NCI-H1092 treated with DMSO at 0.1 percent for 48 hours (cell line): ENCODE results near the gene PPP3R1.

Experiments used
- DNase-seq: peaks from one replicate; lab custom pipeline; 2025; lab: John Stamatoyannopoulos, UW

Gene PPP3R1

DNA sequence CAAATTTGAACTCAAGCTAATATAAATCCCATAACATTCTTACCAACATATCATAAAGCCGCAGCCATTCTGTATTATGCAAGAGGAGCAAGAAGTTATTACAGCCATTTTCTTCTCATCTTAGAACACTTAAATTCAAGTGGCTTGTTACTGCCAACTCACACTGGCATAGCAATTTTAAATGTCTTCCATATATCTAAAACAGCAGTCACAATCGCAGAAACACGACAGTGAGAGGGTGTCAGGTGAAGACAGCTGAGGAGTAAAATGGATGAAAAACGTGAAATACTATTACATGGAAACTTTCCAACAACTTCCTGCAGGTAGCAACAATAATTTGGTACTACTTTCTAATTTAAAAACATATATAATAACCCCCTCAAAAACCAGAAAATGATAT, 17.9 kb downstream of the PPP3R1 start:
- DNase-seq = no peak

DNA sequence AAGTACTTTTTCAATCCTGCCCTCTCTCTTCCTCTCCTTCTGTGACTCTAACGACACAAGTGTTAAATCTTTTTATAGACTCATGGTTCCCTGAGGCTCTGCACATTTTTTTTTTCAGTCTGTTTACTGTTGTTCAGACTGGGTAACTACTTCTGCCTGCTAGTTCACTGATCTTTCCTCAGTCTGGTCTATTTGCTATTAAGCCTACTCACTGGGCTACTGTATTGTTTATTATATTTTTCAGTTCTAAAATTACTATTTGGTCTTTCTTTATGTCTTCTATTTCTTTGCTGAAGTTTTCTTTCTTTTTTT, 21.3 kb downstream of the PPP3R1 start:
- DNase-seq = no peak

DNA sequence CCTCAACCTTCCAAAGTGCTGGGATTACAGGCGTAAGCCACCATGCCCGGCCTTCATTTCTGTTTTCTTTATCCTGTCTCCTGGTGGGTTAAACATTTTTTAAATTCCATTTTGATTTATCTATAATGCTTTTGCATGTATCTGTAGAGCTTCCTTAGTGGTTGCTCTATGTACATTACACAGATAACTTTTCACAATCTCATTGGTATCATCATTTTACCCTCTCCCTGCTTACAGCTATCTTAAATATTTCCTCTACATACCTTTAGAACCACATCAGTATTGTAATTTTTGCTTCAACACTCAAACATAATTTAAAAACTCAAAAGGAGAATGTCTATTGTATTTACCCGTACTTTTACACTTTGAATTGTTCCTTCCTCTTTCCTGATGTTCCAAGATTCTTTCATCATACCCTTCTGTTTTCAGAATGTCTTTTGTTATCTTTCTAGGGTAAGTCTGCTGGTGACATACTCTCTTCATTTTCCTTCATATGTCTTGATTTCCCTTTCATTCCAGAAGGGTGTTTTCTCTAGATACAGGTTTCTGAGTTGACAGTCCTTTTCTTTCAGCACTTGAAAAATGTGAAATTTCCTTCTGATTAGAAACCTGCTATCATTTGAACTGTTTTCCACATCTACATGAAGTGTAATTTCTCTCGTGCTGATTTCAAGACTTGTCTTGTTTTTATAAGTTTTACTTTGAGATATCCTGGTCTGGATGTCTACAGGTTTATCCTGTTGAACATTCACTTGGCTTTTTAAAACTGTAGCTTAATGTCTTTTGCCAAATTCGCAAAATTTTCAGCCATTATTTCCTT, 21.9 kb downstream of the PPP3R1 start:
- DNase-seq = no peak

DNA sequence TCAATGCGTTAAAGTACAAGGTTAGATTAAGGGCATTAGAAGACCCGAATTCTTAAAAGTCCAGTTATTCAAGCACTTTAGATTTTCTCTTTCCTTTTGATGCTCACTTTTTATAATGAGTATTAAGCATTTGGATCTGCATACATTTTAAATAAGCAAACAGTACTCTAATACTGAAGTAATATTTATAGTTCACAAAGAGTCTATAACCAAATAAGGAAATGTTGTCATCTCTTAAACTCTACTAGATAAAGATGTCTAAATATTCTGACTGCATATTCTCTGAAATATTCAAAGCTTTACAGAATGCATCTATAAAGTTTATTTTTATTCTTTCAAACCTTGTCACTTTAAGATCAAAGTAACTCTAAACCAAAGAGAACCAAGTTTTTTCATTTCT, 25.5 kb downstream of the PPP3R1 start:
- no peak for DNase-seq

DNA sequence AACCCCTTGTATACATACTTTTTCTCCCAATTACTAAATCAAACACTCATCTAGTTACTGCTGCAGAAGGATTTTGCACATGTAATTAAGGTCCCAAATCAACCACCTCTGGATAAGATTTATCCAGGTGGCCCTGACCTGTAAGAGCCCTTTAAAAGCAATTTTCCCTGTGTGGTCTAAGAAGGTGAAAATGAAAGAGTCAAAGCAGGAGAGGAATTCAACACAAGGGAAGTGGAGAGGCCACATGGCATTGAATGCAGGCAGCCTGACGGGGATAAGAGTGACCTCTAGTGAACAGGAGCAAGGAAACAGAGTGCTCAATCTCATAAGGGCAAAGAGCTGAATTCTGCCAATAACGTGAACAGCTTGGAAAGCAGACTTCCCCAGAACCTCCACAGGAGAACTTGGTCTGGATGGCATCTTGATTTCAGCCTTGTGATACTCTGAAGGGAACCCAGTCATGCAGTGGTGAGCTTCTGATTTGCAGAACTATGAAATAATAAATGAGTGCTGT, 27.2 kb downstream of the PPP3R1 start:
- DNase-seq = no peak

DNA sequence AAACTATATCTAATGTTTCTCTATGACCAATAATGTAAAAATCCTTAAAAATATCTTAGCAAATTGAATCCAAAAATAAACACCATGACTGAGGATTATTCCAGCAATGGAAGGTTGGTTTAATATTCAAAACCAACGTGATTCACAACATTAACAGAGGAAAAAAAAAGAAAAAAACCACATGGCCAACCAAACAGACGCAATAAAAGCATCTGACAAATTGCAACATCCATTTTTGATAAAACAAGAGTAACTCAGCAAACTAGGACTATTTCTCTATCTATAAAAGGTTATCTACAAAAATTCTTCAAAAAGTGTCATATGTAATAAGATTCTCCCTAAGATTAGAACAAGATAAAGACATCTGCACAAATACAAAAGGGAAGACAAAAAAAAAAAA, 28.9 kb downstream of the PPP3R1 start:
- no peak for DNase-seq

DNA sequence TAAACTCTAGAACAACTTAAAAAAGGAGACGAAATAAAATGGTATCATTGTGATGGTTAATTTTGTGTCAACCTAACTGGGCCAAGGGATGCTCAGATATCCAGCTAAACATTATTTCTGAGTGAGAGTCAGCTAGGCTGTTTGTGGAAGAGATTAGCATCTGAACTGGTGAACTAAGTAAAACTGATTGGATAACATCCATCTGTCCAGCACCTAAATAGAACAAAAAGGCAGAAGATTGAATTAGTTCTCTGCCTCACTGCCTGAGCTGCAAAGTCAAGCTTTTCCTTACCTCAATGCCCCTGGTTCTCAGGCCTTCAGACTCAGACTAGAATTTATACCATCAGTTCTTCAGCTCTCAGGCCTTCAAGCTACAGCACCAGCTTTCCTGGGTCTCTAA, 30.0 kb downstream of the PPP3R1 start:
- DNase-seq = no peak

DNA sequence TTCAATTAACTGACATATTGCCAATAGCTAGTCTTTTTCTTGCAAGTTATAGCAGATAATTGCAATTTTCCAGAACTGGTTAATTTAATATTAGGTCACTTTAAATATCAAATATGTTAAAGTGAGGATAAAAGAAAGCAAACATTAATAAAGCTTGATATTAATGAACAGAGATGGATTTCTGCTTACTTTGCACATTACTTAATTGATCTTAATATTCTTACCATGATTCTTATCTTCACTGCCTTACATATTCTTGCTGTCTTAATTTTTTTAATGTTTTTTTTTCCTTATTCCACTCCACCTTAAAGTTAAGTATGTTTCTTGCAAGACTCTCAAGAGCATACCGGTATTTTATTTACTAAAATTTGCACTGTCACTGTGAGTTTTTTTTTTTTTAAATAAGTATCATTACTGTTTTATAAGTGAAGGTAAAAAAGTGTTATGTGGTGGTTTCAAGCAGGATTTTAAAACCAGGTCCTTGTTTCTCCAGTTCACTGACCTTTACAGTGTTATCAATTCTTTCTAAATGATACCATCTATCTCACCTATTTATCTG, 33.9 kb downstream of the PPP3R1 start:
- DNase-seq = no peak

DNA sequence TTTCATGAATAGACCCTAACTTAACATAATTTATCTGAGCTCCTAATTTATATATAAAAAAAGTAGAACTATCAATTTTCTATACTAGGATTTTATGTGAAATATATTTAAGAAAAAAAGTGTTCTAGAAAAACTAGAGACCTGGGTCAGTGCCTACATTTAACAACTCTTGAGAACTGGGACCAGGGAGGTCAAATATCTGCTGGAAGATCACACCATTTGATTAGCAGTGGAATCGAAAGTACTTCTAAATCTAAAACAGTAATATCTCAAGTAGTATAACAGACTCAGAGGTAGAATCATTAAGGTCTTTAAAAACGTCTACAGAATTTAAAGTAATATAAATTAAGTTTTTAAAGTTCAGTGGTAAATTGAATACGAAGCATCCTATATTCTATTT, 34.6 kb downstream of the PPP3R1 start:
- no peak for DNase-seq

DNA sequence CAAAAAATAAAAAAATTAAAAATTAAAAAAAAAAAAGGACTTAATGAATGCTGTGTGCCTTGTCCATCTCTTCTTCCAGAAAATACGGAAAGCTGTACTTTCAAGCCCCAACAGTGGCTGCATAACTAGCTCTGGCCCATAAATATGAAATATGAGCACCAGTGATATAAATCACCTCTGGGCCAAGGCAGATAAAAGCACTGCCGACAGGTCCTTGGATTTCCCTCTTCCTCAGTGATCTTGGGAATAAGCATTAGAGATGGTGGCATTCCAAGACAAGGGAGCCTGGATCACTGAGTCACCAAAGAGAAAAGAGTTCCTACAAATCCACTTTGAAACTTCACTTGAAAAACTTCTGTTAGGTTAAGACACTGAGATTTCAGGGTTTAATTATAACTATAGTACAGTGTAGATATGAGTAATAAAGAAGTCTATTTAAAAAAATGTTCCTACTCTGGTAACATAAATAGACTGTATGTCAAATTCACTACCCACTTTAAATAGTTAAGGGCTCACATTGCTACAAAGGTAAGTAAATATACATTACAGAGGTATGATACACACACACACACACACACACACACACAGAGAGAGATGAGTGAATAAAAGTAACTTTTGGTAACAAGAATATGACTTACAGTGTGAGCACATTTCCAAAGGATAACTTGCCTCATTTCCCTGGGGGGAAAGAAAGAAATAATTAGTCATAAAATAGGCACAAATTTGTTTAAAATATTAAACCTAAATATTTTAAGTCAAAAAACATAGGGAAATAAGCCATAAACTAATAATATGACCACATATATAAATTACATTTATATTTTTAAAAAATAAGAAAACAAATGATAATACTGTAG, 35.6 kb downstream of the PPP3R1 start:
- DNase-seq = no peak

DNA sequence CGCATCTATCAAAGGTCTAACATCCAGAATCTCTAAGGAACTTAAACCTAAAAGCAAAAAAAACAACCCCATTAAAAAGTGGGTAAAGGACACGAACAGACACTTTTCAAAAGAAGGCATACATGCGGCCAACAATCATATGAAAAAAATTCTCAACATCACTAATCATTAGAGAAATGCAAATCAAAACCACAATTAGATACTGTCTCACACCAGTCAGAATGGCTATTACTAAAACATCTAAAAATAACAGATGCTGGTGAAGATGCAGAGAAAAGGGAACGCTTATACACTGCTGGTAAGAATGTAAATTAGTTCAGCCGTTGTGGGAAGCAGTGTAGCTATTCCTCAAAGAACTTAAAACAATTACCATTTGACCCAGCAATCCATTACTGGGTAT, 38.0 kb downstream of the PPP3R1 start:
- no peak for DNase-seq

DNA sequence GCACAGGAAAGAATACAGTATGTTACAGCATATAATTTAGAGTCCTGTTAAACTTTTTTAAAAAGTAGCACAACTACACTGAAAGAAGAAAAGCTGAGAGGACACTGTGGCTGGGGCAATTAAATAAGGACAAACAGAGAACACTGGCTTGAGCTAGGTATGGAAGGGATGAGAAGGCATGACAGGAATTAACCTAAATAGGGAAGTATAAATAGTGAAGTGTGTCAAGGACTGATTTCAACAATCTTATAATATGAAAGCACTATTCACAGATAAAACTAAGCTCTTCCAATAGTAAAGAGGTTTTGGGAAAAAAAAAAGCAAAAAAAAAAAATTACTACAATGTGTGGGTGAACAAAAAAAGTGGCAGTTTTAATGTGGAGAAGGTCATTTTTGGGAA, 45.5 kb downstream of the PPP3R1 start:
- no peak for DNase-seq

DNA sequence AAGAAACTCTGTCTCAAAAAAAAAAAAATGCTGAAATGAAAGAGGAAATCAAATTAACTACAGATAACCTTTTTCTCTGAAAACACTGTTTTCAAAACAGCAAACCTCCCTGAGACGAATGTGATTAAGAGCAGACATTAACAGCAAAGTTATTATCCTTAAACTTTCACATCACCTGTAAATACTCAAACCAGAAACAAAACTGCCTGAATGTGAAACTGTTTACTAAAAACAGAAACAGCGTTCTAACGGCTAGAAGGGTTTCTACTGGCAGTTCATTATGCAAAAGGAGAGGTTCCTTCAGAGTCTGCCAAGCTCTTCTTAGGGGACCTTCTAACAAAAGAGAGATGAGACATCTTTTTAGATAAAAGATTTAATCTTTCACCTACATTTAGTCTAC, 48.7 kb downstream of the PPP3R1 start:
- DNase-seq = no peak

DNA sequence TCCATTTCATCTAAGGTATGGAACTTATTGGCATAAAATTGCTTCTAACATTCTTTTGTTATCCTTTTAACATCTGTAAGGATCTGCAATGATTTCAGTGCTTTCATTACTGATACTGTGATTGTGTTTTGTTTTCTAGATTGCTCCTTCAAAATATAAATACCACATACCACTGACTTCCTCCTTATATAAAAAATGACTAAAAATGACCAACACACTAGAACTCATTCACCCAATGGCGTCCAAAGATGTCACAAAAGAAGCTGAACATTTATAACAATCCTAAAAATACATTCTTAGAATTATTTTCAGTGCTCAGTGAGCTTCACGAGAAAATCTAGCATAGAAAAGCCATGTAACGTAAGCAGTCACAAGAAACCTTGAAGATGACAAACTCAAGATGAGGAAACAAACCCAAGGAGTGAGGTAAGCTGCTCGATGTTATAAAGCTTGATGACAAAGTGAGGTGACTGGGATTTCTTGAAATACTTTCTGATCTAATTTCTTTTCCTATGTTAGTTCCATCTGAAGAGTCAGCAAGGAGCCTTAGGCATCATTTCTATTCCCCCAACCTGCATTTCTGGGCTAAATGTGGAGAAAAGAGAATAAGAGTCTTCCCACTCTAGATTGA, 52.1 kb downstream of the PPP3R1 start:
- no peak for DNase-seq

DNA sequence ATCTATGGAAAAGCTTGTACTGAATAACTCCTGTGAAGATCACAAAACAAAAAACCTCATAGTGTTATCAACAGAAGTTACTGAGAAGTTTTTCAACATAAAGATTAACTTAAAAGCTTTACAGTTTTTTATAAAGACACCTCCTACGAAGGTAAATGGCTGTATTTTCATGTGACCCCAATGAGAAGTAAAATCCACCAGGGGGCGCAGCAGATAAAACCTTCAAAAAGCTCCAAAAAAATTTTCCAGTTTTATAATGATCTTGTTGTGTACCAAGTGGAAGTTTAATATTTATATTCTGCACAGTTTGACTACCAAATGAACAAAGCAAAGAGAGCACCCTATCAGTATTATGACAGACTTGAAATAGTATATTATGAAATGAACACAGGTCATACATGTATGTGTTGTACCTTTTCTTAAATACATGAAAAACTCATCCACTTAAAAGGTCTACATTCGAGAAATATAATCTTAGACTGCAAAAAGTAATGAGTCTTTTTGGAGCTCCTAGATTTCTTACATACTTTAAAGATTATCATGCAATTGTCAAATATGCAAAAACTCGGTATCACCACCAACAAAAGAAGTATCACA, 56.1 kb downstream of the PPP3R1 start:
- DNase-seq = peak; percentile 30

DNA sequence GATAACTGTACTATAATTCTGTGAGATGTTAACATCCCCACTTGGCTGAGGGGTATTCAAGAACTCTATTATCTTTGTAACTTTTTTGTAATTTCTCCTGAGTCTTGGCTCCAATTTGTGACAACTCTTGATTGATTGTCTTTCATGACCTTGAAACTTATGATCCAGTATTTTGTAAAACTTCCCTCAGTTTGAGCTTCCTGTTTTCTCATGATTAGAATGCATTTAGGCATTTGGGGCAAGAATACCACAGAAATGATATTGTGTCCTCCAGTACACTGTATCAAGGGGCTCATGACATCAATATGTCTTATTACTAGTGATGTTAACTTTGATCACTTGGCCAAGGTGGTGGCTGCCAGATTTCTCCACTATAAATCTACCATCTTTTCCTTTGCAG, 57.2 kb downstream of the PPP3R1 start:
- no peak for DNase-seq

DNA sequence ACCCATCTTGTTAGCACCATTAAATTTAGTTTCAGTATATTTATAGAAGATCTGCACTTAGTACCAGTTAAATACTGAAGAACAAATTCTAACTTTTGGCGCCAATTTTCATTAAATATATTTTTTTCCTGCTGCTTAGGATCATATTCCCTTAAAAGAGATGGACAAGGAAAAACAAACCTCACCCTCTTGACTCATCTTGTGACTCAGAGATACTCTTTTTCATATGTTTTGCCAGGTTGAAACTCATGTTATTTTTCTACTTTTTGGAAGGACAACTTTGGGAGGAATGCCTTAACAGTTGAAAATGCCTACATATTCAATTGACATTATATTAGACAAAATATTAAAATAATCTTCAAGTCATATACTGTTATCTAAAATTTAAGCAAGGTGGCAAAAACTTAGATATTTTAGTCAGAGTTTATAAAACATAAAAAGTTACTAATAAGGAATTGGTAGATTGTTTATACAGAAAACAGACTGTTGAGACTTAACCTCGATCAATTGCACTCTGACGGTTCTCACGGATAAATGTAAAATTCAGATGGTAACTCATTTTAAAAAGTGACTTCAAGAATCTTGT, 58.5 kb downstream of the PPP3R1 start:
- no peak for DNase-seq

DNA sequence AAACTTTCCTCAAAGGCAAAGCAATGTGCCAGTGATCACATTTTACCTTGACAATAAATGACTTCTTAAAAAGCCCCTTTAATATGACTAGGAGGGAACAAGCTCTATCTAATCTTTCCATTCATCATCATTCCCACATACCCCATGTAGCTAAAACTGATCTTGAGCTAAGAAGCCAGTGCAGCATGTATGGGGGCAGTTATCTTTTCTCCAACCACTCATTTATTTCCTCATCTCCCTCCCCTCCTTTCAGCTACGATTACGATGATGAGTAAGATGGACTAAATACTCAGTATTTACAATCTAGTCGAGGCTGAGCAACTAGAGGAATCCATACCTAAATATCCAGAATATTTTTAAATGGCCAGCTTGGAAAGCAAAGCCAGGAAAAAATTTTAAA, 59.2 kb downstream of the PPP3R1 start:
- no peak for DNase-seq

DNA sequence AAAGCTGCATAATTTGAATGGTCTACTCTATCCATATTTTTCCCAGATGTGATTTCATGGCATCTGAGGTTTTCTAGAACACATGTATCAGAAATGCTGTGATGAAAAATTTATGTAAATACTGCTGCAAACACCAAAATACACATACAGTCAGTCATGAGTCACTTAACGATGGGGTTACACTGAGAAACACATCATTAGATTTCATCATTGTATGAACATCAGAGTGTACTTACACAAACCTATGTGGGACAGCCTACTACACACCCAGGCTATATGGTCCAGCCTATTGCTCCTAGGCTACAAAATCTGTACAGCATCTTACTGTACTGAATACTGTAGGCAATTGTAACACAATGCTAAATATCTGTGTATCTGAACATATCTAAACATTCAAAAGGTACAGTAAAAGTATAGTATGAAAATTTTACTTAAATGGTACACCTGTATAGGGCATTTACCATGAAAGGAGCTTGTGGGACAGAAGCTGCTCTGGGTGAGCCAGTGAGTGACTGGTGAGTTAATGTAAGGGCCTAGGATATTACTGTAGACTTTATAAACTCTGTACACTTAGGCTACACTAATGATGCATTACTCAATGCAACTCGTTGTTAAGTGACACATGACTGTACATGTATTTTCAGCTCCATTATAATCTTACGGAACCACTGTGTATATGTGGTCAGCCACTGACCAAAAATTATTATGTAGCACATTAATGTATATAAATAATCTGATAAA, 61.2 kb downstream of the PPP3R1 start:
- DNase-seq = no peak

DNA sequence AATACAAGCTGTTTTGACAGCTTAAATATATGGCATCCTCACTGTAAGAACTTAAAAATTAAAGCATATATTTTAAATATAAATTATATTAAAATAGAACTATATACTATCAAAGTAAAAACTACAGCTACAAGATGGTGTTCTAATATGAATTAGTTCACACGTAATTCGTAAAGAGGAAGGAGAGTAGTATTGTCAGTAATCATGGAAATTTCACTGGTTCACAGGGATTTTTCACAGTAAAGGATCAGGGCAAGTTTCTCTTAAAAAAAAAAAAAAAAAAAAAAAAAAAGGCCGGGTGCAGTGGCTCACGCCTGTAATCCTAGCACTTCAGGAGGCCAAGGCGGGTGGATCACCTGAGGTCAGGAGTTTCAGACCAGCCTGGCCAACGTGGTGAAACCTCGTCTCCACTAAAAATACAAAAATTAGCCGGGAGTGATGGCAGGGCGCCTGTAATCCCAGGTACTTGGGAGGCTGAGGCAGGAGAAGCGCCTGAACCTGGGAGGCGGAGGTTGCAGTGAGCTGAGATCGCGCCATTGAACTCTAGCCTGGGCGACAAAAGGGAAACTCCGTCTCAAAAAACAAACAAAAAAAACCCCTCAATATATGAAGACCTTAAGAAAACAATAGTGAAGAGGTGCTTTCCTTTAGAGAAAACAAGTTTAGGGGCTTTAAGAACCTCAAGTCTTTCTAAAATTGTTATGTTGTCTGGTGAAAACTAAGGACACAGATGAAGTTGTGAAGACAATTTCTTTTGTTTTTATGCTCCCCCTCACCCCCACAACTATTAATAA, 62.1 kb downstream of the PPP3R1 start:
- DNase-seq = no peak
